ENCODE measurements around the gene ALKAL2. TPM values are rescaled to one million over a fixed set of nuclear protein-coding genes. Genes with fewer than 3 reads are reported as not detected.
"Not testable (repeated sequence)": the region's sequence is repeated elsewhere in the genome, so short reads cannot be mapped to it uniquely, and the experiment has no call there.

ALKAL2 gene
- not detected in 2 replicates for total RNA-seq (2014; rRNA removed; shearing (Covaris generic))

DNA sequence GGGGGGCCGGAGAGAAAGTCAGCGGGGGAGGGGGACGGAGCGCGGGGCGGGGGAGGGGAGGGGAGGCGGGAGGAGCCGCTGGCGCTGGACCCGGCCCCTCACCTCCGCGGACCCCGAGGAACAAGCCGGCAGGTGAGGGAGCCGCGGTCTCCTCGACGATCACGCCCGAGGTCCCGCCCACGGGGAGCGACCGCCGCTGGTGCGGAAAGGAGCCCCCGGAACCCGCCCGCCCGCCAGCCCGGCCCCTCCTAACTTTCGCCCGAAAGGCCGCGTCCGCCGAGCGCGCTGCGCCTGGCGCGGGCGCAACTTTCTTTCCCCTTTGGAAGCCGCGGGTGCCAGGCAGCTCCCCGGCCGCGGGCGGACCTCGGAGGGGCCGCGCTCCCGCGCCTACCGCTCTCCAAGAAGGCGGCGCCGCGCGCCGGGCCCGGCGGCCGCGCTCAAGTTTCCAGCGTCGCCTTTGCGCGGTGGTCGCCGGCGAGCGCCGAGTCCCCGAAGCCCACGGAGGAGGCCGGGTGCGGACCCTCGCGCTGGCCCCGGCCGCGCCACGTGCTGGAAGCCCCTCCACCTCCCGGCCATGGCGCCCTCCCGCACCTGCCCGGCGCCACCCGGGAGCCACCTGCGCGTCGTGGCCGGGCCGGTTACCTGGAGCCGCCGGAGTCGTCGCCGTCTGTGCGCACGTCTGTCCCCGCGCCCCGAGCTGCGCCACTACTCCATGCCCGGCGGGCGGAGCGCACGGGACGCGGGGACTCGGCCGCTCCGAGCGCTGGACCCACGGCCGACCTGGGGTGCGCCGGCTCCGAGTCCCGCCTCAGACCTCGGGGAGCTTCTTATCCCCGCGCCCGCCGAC lies at the start of gene ALKAL2:
Gene ALKAL2, minus strand, starts transcription at position 181 of the 847 bp plus-strand sequence. CDS start 256 bp downstream, outside the sequence.
- no peak for DNase-seq (ENCODE audit: low spot score)

- not testable (repeated sequence) for DNase-seq (ENCODE audit: low spot score)
These were observed 49.1 kb upstream of the ALKAL2 start for GRCh38 chr2:336949-337348.

DNA sequence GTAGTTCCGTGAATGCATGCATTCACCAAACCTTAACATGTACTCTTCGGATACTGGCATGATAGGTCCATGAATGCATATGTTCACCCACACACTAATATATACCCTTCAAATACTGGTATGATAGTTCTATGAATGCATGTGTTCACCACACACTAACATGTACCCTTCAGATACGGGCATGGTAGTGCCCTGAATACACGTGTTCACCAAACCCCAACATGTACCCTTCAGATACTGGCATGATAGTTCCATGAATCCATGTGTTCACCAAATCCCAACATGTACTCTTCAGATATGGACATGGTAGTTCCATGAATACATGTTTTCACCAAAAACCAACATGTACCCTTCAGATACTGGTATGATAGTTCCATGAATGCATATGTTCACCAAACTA lies 48.5 kb upstream of the ALKAL2 start:
- no peak for DNase-seq (ENCODE audit: low spot score)

- DNase-seq (ENCODE audit: low spot score): peak; percentile 9
These were observed 44.7 kb upstream of the ALKAL2 start for GRCh38 chr2:332592-332991.

- DNase-seq (ENCODE audit: low spot score): no peak
These were observed 40.9 kb upstream of the ALKAL2 start for GRCh38 chr2:328761-329160.

DNA sequence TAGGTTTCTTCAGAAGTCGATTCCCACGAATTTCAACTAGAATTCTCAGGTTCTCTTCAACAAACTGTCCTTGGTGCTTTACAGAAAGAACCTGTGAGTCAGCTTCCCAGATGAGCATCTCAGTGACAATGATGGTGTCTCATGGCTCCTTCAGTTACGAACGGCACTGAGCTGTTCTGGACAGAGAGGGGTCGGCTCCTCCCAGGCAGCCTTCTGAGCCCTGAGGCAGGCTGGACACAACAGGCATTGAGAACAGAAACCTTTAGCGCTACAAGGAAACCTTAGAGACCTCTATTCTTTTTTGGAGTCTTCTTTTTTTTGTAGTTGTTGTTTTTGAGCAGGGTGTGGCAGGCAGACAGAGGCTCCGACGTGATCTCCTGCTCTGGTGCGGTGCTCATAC lies 35.1 kb upstream of the ALKAL2 start:
- no peak for DNase-seq (ENCODE audit: low spot score)

DNA sequence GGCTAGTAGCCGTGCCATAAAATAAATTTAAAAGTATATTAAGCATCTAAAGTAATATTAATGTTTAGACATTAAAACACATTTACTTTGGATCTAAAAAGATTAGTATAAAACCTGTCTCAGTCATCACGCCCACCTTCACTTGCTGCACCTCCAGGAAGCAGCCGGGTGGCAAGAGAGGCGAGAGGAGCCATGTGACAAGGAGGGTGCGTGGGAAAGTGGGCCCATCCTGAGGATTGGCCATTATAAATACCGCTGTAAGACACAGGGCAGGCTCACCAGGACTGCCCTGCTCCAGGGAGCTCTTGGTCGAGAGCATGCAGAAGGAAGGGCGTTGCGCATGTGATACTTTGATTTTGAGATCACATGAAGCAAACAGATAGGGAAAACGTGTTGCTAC lies 34.4 kb upstream of the ALKAL2 start:
- no peak for DNase-seq (ENCODE audit: low spot score)

DNA sequence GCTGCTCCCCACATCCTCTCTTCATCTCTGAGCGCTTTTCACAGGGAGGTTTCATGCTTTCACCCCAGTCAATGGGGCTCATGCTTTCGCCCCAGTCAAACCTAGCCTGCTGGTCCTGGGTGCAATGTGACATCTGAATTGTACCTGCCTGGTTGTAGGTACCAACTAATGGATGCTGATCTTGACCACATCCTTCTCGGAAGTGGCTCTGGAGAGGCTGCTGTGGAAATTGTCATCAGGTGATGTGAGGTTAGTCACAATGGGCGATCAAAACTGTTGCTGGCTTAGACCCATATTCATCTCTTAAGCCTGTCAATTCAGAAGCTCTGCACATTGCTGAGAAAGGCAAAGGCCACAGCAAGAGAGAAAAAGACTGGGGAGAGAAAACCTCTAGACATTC lies 32.7 kb upstream of the ALKAL2 start:
- DNase-seq (ENCODE audit: low spot score): no peak

GRCh38 chr2:319059-319600 lies 31.2 kb upstream of the ALKAL2 start:
- DNase-seq (ENCODE audit: low spot score): no peak

DNA sequence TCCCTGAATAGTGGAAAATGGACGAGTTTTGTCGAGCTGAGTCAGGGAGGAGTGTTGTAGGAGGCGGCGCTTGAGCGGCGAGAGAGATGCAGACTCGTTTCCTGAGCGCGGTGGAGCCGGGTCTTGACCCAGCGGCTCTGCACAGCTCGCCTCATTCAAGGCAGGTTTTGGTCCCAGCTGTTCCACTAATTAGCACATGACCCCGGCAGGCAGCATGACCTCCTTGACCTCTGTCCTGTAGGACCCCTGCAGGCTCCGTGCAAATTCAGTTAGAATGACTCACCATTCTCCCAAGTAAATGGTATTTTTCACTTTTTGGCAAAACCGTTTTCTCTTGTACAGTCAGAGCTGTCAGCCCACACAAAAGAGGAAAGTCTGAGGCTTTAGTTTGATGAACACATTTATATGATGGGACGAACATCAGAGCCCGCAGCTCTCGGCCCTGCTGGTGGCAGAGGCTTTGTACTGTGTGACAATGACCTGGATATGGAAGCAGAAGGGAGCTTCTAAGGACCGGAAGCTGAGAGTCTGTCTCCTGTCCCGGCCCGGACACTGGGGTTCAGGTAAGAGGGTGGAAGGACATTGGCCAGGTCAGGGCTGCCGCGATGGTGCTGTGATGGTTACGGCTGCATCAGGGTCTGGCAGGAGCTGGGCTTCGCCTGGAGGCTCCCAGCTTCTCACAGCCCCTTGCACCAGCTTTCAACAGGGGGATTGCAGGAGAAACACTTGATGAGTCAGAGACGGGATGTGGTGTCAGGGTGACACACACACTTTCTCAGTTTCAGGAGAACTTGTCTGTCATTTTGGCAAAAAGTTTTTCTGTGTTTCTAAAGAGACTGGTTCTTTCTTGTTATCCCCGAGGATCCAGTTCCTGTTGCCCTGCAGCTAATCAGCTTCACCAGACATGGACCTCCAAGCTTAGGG lies 29.9 kb upstream of the ALKAL2 start:
- no peak for DNase-seq (ENCODE audit: low spot score)

- DNase-seq (ENCODE audit: low spot score): no peak
These were observed 28.5 kb upstream of the ALKAL2 start for GRCh38 chr2:316381-316780.

DNA sequence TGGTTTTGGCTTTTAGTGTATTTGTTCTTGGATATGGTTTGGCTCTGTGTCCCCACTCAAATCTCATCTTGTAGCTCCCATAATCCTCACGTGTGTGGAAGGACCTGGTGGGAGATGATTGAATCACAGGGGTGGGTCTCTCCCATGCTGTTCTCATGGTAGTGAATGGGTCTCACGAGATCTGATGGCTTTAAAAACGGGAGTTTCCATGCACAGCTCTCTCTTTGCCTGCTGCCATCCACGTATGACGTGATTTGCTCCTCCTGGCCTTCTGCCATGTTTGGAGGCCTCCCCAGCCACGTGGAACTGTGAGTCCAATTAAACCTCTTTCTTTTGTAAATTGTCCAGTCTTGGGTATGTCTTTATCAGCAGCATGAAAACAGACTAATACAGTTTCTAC lies 28.0 kb upstream of the ALKAL2 start:
- DNase-seq (ENCODE audit: low spot score): not testable (repeated sequence)

GRCh38 chr2:314561-315336 lies 26.9 kb upstream of the ALKAL2 start:
- DNase-seq (ENCODE audit: low spot score): no peak

DNA sequence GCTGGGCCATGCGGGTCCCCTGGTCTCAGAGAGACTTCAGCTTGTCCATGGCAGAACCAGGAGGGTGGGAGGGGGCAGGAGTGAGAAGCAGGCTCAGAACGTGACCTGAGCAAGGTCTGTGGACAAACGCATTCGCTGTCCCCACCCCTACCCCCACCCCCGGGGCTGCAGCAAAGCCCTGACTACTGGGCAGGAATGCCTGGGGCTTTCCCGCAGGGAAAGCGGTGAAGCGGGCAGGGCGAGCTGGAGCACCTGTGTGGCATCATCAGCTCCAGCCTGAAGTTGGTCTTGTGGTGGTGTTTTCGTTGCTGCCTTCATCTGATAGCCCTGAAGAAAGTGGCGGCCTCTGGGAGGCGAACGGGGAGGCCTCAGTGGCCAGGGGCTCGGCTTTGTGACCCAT lies 26.1 kb upstream of the ALKAL2 start:
- DNase-seq (ENCODE audit: low spot score): no peak

- no peak for DNase-seq (ENCODE audit: low spot score)
These were observed 23.1 kb upstream of the ALKAL2 start for GRCh38 chr2:310994-311393.

DNA sequence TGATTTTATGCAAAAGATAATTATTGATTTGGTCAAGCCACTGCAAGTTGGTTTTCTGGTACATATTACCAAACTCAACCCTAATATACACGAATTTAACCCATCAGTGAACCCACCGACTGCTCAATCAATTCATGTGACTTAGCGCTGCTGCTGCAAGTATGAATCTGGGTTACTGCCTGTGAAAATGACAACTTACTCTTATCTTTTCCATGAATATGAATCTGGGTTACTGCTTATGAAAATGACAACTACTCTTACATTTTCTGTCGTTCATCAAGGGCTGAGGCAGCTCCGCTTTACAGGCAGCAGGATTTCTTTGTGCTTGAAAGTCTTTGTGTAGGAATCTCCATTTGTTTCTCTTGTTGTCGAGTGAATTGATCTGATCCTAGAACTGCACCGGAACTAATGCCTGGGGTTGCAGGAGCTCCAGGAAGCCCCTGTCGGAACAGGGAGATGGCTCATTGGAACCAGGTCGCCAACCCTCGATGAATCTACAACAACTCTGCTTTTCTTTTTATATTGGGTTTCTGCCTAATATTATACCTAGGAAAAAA lies 22.1 kb upstream of the ALKAL2 start:
- no peak for DNase-seq (ENCODE audit: low spot score)

DNA sequence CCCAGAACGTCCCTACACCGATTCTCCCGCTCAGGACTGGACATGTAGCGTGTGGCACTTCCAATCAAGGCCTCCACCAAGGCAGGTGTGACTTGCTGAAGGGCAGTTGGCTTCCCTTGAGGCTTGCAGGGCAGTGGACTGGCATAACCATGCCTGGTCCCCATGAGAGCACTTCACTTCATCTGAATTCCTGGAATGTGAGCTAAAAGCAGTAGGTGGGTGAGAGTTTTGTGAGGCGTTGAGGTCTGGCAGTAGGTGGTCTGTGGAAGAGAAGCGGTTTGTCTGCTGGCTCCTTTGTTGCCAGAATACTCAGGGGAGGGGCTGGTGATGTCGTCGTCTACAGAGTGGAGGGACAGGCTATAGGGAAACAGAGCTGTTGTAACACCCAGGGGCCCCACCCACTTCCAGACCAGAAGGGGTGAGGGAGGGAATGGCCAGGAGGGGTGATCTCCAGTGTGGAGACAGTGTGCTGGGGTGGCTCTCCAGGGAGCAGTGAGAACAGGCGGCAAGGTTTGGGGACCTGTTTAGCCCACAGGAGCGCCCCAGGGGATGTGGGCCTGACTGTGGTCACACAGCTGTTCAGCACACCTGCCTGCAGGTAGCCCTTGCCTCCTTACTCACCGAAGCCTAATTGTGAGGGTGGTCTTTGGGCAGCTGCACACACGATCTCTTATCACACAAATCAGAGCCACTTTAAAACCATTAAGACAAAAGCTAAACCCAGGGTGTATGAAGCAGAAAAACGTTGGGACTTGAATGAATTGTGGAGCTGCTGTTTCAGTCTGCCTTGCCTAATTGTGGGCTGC lies 21.5 kb upstream of the ALKAL2 start:
- DNase-seq (ENCODE audit: low spot score): no peak

DNA sequence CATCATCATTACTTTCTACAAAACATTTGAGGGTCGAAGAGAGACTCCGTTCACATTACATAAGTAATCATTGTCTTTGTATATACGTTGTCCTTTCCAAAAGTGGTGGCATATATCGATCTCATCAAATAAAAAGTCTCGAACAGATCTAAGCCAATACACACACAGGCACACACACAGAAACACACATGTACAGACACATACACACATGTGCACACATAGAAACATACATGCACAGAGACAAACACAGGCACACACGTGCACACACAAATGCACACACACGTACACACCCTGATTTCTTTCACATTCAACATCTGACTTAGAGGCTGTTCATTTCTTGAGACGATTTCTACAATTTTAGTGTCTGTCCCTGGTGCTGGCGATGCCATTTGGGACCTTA lies 17.5 kb upstream of the ALKAL2 start:
- no peak for DNase-seq (ENCODE audit: low spot score)

GRCh38 chr2:296354-296753 lies 8.5 kb upstream of the ALKAL2 start:
- DNase-seq (ENCODE audit: low spot score): no peak

DNA sequence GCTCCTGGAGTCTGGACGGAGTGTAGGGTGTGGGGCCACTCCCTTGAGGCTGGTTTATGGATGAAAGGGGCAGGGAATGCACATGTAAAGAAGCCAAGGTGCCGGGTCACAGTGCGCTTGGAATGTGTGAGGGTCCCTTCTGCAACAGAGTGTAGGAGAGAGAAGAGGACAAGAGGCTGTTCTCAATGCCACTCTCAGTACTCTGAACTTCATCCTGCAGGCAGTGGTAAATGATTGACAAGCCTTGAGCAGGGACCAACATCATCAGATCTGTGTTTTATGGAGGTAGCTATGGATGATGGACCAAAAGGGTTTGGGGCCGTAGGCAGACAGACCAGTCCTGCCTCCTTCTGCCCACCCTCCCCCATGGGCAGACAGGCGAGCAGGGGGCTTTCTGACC lies 7.2 kb upstream of the ALKAL2 start:
- no peak for DNase-seq (ENCODE audit: low spot score)
